AG09319 (cell line): ENCODE data around the gene NAB1.

ENCODE experiments used
- DNase-seq: peaks from one replicate; pipeline ENCODE4 v3.0.0-alpha.2; 2010; ENCODE audit warnings: low read depth; ENCODE audit errors: extremely low read depth
- TF ChIP-seq, protein P1 (sequence below): IDR thresholded peaks from 2 replicates; pipeline ENCODE4 v1.5.1; 2011; ENCODE audit warnings: low read depth, mild to moderate bottlenecking, inconsistent platforms, low read length, moderate library complexity

The NAB1 gene

DNA sequence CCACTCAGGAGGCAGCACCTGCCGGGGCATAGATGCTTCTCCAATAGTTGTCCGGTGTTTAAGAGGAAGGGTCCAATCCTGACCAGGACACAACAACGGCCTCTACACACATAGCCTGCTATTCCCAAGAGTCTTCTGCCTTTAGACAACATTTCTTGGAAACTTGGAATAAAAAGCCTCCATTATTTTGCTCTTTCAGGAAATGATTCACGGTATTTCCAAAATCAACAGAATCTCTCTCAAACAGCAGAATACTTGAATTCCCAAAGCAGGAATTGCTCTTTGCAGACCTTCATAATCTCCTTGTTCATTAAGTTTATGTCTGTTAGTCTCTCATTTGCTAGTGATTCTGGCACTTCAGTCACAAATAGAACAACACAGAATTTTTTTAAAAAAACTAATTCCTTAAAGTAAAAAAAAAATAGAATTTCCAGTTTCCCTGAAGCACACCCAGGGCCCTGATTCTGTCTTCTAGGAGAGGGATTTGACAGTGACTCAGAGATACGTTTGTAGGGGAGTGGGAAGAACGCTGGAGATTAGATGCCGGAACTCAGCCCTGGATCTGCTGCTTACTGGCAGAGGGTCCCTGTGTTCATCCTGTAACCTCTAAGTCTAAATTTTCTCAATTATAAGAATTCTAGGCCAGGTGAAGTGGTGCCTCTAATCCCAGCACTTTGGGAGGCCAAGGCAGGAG, 74.7 kb downstream of the NAB1 start:
- no peak for DNase-seq
- TF ChIP-seq, protein P1, sequence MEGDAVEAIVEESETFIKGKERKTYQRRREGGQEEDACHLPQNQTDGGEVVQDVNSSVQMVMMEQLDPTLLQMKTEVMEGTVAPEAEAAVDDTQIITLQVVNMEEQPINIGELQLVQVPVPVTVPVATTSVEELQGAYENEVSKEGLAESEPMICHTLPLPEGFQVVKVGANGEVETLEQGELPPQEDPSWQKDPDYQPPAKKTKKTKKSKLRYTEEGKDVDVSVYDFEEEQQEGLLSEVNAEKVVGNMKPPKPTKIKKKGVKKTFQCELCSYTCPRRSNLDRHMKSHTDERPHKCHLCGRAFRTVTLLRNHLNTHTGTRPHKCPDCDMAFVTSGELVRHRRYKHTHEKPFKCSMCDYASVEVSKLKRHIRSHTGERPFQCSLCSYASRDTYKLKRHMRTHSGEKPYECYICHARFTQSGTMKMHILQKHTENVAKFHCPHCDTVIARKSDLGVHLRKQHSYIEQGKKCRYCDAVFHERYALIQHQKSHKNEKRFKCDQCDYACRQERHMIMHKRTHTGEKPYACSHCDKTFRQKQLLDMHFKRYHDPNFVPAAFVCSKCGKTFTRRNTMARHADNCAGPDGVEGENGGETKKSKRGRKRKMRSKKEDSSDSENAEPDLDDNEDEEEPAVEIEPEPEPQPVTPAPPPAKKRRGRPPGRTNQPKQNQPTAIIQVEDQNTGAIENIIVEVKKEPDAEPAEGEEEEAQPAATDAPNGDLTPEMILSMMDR: no peak

- TF ChIP-seq, protein P1: no peak
- DNase-seq: no peak
These were observed 77.4 kb downstream of the NAB1 start for GRCh38 chr2:190726255-190726654.

DNA sequence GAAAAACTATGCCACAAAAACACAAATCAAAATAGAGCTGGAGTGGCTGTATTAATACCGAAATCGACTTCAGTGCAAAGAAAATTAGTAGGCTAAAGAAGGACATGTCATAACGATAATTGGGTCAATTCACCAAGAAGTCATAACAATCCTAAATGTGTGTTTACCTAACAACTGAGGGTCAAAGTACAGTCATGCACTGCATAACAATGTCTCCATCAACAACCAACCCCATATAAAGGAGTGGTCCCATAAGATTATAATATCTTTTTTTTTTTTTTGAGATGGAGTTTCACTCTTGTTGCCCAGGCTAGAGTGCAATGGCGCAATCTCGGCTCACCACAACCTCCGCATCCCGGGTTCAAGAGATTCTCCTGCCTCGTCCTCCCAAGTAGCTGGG, 87.5 kb downstream of the NAB1 start:
- no peak for DNase-seq
- TF ChIP-seq, protein P1: no peak

GRCh38 chr2:190740449-190740848, 91.6 kb downstream of the NAB1 start:
- TF ChIP-seq, protein P1: no peak
- DNase-seq: no peak
